Lower leg skin (tissue), 4 donors: ENCODE results near the gene PEDS1. TPM values are rescaled to one million over a fixed set of nuclear protein-coding genes. Genes with fewer than 3 reads are reported as not detected.
"Not testable (repeated sequence)": the region's sequence is repeated elsewhere in the genome, so short reads cannot be mapped to it uniquely, and the experiment has no call there.

Experiments
- DNase-seq, 2 donors: peaks; one replicate each; pipeline ENCODE4 v3.0.0-alpha.2; 2019; ENCODE audit warnings: low spot score in 2 of 2
- H3K4me3 ChIP-seq: fragments of 200-600 bp; sonication (generic); 2 replicates; pipeline ENCODE4 v1.5.1; 2017; ENCODE audit warnings: mild to moderate bottlenecking, low read depth; ENCODE audit not compliant: poor library complexity, severe bottlenecking
- CTCF ChIP-seq, 3 donors: fragments of 450-650 bp; IDR thresholded peaks; one replicate each; pipeline ENCODE4 v1.5.1; 2016; ENCODE audit warnings: antibody characterized with exemption in 3 of 3, mild to moderate bottlenecking in 3 of 3, moderate library complexity in 2 of 3
- POLR2A ChIP-seq, 2 donors: fragments of 450-650 bp; IDR thresholded peaks; one replicate each; pipeline ENCODE4 v1.6.1; 2016 to 2017; ENCODE audit warnings: antibody characterized with exemption in 2 of 2, mild to moderate bottlenecking in 1 of 2, moderate library complexity in 1 of 2
- WGBS, 2 donors: methylation state at CpG; one replicate each; pipeline ENCODE4 v1.1.5; 2018; 5-methylcytosine and 5-hydroxymethylcytosine counted together
- intact Hi-C: fragments of 100-400 bp; cut with DNase I; formaldehyde crosslinking; loops from one replicate; pipeline ENCODE4 v1.15.0; 2023; ENCODE audit warnings: low total_unique reads
- total RNA-seq, 4 donors: library from RNA; depleted of rRNA; stranded (reverse); fragments of >200 nt; gene quantifications; one replicate each; pipeline ENCODE4 v1.1.0, GENCODE V29; 2016

The PEDS1 gene
- total RNA-seq, 4 donors from 2014 or later = 47.3 to 69.3 (median 59.6) TPM

GRCh38 chr20:50140339-50140859 is 13.1 kb downstream of the PEDS1 start:
- no peak for TF ChIP-seq CTCF (IDR thresholded peaks at IDR 0.05)
- no peak for TF ChIP-seq POLR2A (IDR thresholded peaks at IDR 0.05)
- no peak overlapping the region for H3K4me3 ChIP-seq
- 59 to 72% methylated on average over 11 of the region's 11 CpGs for WGBS, 2 donors
- no peak for DNase-seq
- intact Hi-C loops = no loop called here

GRCh38 chr20:50138479-50139393 is 14.8 kb downstream of the PEDS1 start:
- DNase-seq = no peak
- TF ChIP-seq CTCF (IDR thresholded peaks at IDR 0.05) (no peak), POLR2A (IDR thresholded peaks at IDR 0.05) (no peak)
- intact Hi-C loops = no loop called here
- H3K4me3 ChIP-seq = no peak overlapping the region
- WGBS, 2 donors = 59 to 74% methylated on average over 27 to 29 of the region's 29 CpGs

GRCh38 chr20:50138120-50138478 is 15.4 kb downstream of the PEDS1 start:
- intact Hi-C loops = no loop called here
- WGBS, 2 donors = 61 to 76% methylated on average over 5 of the region's 5 CpGs
- no peak for DNase-seq
- TF ChIP-seq CTCF (IDR thresholded peaks at IDR 0.05) (no peak), POLR2A (IDR thresholded peaks at IDR 0.05) (no peak)
- H3K4me3 ChIP-seq = no peak overlapping the region

- intact Hi-C loops, H3K4me3 ChIP-seq: not testable (repeated sequence)
- 74 to 79% methylated on average over 13 of the region's 13 CpGs for WGBS, 2 donors
- peak in 1 of 2 donors; percentile 80 for DNase-seq
These were observed 15.8 kb downstream of the PEDS1 start for GRCh38 chr20:50137702-50138101.

GRCh38 chr20:50136822-50137599 is 16.5 kb downstream of the PEDS1 start:
- TF ChIP-seq CTCF (IDR thresholded peaks at IDR 0.05) = no peak
- no peak for TF ChIP-seq POLR2A (IDR thresholded peaks at IDR 0.05)
- 91 to 96% methylated on average over 15 of the region's 15 CpGs for WGBS, 2 donors
- intact Hi-C loops = no loop called here
- no peak for DNase-seq
- no peak overlapping the region for H3K4me3 ChIP-seq

GRCh38 chr20:50135157-50135556 is 18.4 kb downstream of the PEDS1 start:
- H3K4me3 ChIP-seq, intact Hi-C loops, DNase-seq: not testable (repeated sequence)
- 92 to 94% methylated on average over 7 of the region's 7 CpGs for WGBS, 2 donors
